ENCODE data around the gene ZNF143.

GRCh38 chr11:9498457-9499078, 37.8 kb downstream of the ZNF143 start:
- TF ChIP-seq CTCF (IDR thresholded peaks at IDR 0.05; ENCODE audit: insufficient read depth, low read depth, low read length) (no peak), EZH2 (IDR thresholded peaks at IDR 0.05; ENCODE audit: insufficient read depth, low read length) (no peak)
